GM21786 (cell line): Measurements from ENCODE around the gene OSBPL5.

Experiments used
- ATAC-seq: cut with Tn5 transposase; IDR thresholded peaks from one replicate; pipeline ENCODE4 v1.9.1; 2021; ENCODE audit not compliant: unreplicated experiment

OSBPL5 gene

DNA sequence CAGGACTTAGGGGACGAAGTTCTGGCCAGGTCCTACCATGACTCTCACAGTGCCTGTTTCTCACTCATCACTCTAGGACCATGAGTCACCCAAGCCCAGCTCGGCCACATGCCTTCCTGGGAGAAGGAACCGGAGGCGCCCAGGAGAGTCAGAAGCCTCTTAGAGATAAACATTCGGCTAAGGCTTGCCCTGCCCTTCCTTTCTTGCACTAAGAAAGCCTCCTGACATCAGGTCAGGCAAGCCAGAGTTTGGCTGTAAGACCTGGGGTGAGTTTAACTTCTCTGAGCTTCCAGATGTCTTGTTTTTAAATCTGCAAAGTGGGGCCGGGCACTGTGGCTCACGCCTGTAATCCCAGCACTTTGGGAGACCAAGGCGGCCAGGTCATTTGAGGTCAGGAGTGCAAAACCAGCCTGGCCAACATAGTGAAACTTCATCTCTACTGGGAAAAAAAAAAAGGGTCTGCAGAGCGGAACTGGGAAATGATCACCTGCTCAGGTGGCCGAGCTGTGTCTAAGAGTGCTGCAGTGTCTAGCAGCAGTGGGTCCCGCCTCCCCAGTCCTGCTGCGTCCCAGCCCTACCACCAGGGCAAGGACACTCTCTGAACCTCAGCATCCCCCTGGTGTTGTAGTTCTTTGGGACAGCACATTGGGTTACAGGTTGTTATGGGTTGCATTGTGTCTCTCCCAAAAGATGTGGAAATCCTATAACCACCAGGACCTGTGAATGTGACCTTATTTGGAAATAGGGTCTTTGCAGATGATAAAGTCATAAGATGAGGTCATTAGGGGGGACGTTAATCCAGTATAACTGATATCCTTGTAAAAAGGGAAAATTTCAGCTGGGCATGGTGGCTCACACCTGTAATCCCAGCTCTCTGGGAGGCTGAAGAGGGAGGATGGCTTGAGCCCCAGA lies 106.1 kb downstream of the OSBPL5 start:
- no peak for ATAC-seq

DNA sequence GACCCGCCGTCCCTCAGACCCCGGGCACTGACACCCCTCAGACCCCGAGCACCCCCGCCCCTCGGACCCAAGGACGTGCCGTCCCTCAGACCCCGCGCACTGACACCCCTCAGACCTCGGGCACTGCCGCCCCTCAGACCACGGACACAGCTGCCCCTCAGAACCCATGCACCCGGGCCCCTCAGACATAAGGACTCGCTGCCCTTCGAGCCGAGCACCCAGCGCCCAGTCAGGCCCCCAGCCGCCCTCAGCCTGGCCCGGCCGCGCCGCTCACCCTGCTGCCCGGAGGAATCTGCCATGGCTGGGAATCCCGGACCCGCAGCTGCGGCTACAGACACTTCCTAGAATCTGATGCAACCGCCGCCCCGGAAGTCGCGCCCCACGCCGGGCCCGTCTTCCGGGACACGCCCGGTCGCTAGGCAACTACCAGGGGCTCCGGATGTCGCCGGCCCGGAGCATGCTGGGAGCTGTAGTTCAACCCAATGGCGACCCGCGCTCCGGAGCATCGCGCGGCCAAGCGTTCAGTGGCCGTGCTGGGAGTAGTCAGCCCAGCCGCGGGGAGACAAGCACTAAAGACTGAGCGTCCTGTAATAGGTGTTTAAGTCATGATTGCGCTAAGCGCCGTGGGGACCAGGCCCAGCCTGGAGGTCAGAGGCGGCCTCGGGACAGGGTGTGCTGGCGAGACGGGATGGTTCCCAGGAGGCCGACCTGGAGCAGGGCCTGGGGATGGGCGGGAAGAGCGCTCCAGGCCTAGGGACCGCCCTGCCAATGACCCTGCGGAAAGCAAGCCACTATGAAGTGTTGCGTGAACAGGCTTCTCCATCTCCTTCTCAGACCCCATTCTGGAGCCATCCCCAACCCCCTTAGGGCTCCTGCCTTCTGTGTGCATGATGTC lies 107.8 kb downstream of the OSBPL5 start, which contains the start of gene CARS1:
Gene CARS1 (minus strand): TSS at position 355 of the 895 bp plus-strand sequence. CDS start 56 bp downstream, at position 299.
- ATAC-seq: peak; percentile 97

DNA sequence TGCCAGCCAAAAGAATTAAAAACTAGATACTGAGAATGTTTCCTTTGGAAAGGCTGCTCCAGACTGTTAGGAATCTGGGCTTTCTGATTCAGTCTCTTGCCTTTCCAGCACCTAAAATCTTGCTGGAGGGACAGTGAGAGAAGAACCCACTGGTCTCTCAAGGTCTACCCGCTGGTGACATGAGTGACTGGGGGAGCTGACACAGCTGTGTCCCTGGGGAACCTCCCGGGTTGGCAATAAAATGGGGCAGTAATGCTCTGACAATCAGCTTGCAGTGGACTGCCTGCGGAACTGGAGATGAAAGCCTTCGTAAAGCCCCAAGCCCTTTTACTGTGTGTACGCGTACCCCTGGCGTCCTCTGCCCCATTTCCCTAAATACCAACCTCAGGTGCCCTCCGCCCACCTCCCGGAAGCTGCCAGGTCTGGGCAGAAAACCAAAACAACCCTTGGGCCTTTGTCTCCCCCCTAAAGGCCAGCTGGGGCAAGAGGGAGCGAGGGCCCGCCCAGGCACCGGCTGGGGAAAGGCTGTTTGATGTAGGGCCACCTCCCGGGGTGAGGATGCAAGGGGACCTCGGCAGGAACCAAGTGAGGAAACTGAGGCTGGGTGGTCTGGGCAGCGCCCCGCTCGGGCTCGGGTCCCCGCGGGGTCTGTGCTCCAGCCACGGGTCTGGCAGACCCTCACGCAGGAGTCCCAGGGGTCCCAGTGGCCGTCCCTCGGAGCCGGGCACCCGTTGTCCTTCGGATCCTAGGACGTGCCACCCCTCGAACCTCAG lies 108.6 kb downstream of the OSBPL5 start:
- no peak for ATAC-seq

DNA sequence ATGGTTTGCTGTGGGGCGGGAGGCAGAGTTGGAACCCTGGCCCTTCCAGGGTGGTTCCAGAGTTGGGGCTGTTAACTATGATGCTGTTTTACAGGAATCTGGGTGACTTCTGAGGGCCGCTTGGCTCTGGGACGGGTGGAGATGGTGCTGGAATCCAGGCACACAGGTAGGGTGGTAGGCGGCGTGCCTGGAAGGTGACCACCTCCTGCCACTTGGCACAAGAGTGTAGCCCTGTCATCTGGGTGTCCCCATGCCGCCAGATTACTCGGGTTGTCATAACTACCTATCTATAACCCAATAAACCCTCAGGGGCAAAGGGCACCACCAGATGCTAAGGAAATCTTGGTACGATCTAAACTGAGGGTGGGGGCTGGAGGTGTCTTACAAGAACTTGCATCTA lies 109.2 kb downstream of the OSBPL5 start:
- no peak for ATAC-seq

GRCh38 chr11:3052567-3052966 lies 112.5 kb downstream of the OSBPL5 start:
- ATAC-seq: no peak

DNA sequence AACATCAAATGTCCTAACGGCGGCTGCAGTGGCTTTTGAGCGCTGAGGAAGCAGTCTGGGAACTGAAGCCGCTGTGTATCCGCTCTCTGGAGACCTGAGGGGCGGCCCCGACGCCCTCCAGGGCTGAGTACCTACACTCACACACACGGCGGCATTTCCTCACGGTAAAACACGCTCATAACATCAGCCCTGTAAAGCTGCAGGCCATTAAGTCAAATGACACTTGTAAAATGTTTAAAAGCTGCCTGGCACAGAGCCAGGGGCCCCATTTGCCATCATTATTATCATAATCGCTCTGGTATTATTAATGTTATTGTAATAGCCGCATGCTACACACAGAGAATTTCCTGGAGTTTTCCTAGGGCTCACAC lies 113.0 kb downstream of the OSBPL5 start:
- no peak for ATAC-seq

DNA sequence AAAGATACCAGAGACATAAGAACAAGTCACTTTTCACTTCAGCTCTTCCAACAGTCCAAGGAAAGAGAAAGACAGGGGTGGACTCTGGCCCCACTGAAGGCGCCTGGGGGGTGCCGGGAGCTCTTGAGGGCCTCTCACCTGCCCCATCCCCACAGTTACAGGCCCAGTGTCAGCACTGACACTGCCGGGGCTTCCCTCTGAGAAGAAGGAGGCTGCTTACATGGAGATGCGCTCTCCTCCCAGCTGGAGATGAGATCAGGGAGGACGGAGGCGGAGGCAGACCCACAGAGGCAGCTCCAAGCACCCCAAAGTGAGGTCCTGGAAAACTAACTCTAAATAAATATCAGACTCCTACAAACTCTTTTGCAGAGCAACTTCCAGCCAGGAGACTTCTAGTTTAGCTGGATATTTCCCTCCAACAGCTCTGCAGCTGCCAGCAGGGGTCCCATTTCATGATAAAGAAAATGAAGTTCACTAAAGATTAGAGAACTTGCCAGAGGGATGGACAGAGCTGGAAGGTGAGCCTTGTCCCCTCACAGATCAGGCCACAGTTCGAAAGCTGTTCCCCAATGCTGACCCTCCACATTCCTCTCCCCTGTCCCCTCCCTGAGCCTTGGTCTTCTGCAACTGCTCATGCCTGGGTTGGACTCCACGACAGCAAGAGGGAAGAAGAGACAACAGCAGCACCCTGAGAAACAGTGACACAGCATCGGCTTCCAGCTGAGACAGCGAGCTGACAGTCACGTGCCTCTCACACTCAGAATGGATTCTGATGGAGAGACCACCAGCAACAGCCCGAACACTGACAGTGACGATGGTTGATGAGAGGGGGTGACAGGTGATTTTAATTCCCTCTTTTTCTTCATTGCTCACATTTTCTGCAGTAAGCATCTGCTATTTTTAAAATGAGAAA lies 113.7 kb downstream of the OSBPL5 start:
- ATAC-seq: no peak

- no peak for ATAC-seq
Observed at GRCh38 chr11:3050386-3051195, 114.5 kb downstream of the OSBPL5 start.

- ATAC-seq: peak; percentile 89
Observed at GRCh38 chr11:3049430-3050243, 115.5 kb downstream of the OSBPL5 start.

GRCh38 chr11:3047637-3048036 lies 117.5 kb downstream of the OSBPL5 start:
- ATAC-seq: no peak

GRCh38 chr11:3046641-3047040 lies 118.5 kb downstream of the OSBPL5 start:
- ATAC-seq: no peak

GRCh38 chr11:3046190-3046589 lies 118.9 kb downstream of the OSBPL5 start:
- ATAC-seq: no peak

DNA sequence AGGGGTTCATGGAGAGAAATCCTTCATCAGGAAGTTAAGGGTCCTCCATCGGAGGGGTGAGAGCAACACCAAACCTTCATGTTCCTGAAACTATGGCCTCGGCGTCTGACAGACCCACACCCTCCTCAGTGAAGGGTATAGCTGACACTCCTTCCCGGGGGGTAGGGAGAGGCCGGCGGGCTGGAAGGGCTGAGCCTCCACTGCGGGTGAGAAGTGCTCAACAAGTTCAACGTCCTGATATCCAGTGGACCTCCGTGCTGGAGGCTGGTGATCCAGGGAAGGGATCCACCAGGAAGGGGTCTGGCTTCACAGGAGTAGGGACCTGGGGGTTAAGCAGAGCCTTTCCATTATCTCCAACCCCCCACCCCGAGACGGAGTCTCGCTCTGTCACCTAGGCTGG lies 120.2 kb downstream of the OSBPL5 start:
- ATAC-seq: no peak

DNA sequence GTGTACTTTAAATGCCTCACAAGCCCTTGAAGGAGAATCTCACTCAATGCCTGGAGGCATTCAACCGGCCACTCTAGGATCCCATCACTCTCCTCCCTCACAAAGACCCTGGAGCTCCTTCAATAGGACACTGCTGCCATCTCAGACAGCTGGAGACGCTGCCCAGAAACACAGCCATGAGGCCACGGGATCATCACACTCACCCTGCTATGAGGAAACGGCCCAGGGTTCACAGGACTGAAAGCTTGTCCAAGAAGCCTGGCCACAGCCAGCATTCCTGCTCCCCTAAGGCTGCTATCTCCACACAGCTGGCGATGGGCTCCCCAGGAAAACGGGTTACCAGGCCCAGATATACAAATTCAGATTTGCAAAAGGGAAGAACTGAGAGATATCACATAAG lies 121.1 kb downstream of the OSBPL5 start:
- ATAC-seq: no peak

- no peak for ATAC-seq
Observed at GRCh38 chr11:3043315-3043871, 121.7 kb downstream of the OSBPL5 start.

GRCh38 chr11:3042496-3043314 lies 122.4 kb downstream of the OSBPL5 start:
- no peak for ATAC-seq
